ENCODE measurements around the gene ING4.
A peak's percentile ranks its signal among the peaks of the same experiment; 100 is the strongest.

The ING4 gene

DNA sequence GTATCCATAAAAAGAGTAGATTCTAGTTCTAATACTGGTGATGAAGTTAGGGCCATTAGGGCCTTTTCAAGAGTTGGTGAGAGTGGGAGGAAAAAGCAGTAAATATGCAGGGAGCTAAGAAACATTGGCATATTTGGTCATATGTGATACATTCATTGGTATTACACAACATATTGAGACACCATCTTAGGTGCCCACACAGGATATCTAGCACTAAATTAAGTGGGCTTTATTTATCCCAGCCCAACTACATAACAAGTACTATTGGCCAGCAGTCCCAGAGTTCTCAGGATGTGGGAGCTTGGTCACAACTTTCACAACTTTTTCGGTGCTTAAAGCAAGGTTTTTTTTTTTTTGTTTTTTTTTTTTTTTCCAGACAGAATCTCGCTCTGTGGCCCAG, 2.0 kb upstream of the ING4 start:
- Histone ChIP-seq H3K9ac (ENCODE audit: low read depth, low read length, poor library complexity, severe bottlenecking) (no peak overlapping the region), H3K9me2 (replicated peaks; ENCODE audit: low read depth, low read length) (no peaks in the 10 kb centered on the region), H3K4me3 (ENCODE audit: low read length, poor library complexity, severe bottlenecking) (no peak overlapping the region), H3K4me2 (ENCODE audit: low read depth, low read length, poor library complexity, severe bottlenecking) (no peak overlapping the region), H2AFZ (ENCODE audit: low read length) (no peak overlapping the region), H3K36me3 (ENCODE audit: insufficient read depth, low read length) (peaks cover 39% of the 10 kb centered on the region; the same call in 1 of the 2 replicates), H3F3A (ENCODE audit: low read depth) (peaks cover 4% of the 10 kb centered on the region; the same call in 1 of the 2 replicates), H3K27me3 (ENCODE audit: insufficient read depth, low read length, poor library complexity, severe bottlenecking) (no peaks in the 10 kb centered on the region), H3K9me3 (ENCODE audit: insufficient read depth, low read depth, low read length) (no peaks in the 10 kb centered on the region), H4K20me1 (ENCODE audit: insufficient read depth, low read length, poor library complexity, severe bottlenecking) (no peaks in the 10 kb centered on the region), H3K79me2 (ENCODE audit: insufficient read depth, low read length) (peaks cover 19% of the 10 kb centered on the region), H3K4me1 (ENCODE audit: insufficient read depth, low read length, poor library complexity, severe bottlenecking) (peaks cover 21% of the 10 kb centered on the region)
- TF ChIP-seq EZH2phosphoT487 (IDR thresholded peaks at IDR 0.05; ENCODE audit: borderline replicate concordance), result no peak
- TF ChIP-seq, protein P1, sequence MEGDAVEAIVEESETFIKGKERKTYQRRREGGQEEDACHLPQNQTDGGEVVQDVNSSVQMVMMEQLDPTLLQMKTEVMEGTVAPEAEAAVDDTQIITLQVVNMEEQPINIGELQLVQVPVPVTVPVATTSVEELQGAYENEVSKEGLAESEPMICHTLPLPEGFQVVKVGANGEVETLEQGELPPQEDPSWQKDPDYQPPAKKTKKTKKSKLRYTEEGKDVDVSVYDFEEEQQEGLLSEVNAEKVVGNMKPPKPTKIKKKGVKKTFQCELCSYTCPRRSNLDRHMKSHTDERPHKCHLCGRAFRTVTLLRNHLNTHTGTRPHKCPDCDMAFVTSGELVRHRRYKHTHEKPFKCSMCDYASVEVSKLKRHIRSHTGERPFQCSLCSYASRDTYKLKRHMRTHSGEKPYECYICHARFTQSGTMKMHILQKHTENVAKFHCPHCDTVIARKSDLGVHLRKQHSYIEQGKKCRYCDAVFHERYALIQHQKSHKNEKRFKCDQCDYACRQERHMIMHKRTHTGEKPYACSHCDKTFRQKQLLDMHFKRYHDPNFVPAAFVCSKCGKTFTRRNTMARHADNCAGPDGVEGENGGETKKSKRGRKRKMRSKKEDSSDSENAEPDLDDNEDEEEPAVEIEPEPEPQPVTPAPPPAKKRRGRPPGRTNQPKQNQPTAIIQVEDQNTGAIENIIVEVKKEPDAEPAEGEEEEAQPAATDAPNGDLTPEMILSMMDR (conservative IDR thresholded peaks at IDR 0.05; ENCODE audit: low read length), result no peak

- peak overlapping the region; percentile 79 for H3K9ac ChIP-seq (ENCODE audit: low read depth, low read length, poor library complexity, severe bottlenecking)
- peaks cover 15% of the 10 kb centered on the region; the same call in 1 of the 2 replicates for H3K36me3 ChIP-seq (ENCODE audit: insufficient read depth, low read length)
- peaks cover 4% of the 10 kb centered on the region; the same call in 1 of the 2 replicates for H3F3A ChIP-seq (ENCODE audit: low read depth)
- H4K20me1 ChIP-seq (ENCODE audit: insufficient read depth, low read length, poor library complexity, severe bottlenecking), result no peaks in the 10 kb centered on the region
- peaks cover 21% of the 10 kb centered on the region for H3K4me1 ChIP-seq (ENCODE audit: insufficient read depth, low read length, poor library complexity, severe bottlenecking)
- H2AFZ ChIP-seq (ENCODE audit: low read length), result peak overlapping the region; percentile 58
- H3K79me2 ChIP-seq (ENCODE audit: insufficient read depth, low read length), result peaks cover 19% of the 10 kb centered on the region
- no peaks in the 10 kb centered on the region for H3K27me3 ChIP-seq (ENCODE audit: insufficient read depth, low read length, poor library complexity, severe bottlenecking)
- peak overlapping the region; percentile 98 for H3K4me2 ChIP-seq (ENCODE audit: low read depth, low read length, poor library complexity, severe bottlenecking)
- H3K4me3 ChIP-seq (ENCODE audit: low read length, poor library complexity, severe bottlenecking), result peak overlapping the region; percentile 80
- no peaks in the 10 kb centered on the region for H3K9me2 ChIP-seq (replicated peaks; ENCODE audit: low read depth, low read length)
- H3K9me3 ChIP-seq (ENCODE audit: insufficient read depth, low read depth, low read length), result no peaks in the 10 kb centered on the region
- TF ChIP-seq EZH2phosphoT487 (IDR thresholded peaks at IDR 0.05; ENCODE audit: borderline replicate concordance), result no peak
- TF ChIP-seq, protein P1 (conservative IDR thresholded peaks at IDR 0.05; ENCODE audit: low read length), result no peak
Observed at GRCh38 chr12:6662602-6662905, 365 bp downstream of the ING4 start.

DNA sequence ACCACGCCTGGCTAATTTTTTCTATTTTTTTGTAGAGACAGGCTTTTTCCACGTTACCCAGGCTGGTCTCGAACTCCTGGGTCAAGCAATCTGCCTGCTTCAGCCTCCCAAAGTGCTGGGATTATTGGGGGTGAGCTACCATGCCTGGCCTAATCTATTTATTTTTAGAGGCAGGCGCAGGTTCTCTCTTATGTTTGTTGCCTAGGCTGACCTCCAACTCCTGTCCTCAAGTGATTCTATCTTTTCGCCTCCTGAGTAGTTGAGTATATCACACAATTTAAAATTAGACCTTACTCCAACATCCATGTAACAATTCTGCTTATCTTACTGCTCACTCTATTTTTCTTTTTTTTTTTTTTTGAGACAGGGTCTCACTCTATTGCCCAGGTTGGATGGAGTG, 8.9 kb downstream of the ING4 start:
- no peaks in the 10 kb centered on the region for H3K9me2 ChIP-seq (replicated peaks; ENCODE audit: low read depth, low read length)
- H3K79me2 ChIP-seq (ENCODE audit: insufficient read depth, low read length), result no peaks in the 10 kb centered on the region
- H3K9me3 ChIP-seq (ENCODE audit: insufficient read depth, low read depth, low read length), result no peaks in the 10 kb centered on the region
- H4K20me1 ChIP-seq (ENCODE audit: insufficient read depth, low read length, poor library complexity, severe bottlenecking), result no peaks in the 10 kb centered on the region
- no peaks in the 10 kb centered on the region for H3F3A ChIP-seq (ENCODE audit: low read depth)
- no peak overlapping the region for H3K4me2 ChIP-seq (ENCODE audit: low read depth, low read length, poor library complexity, severe bottlenecking)
- no peaks in the 10 kb centered on the region for H3K4me1 ChIP-seq (ENCODE audit: insufficient read depth, low read length, poor library complexity, severe bottlenecking)
- no peaks in the 10 kb centered on the region for H3K27me3 ChIP-seq (ENCODE audit: insufficient read depth, low read length, poor library complexity, severe bottlenecking)
- peaks cover 21% of the 10 kb centered on the region; the same call in 1 of the 2 replicates for H3K36me3 ChIP-seq (ENCODE audit: insufficient read depth, low read length)
- H3K9ac ChIP-seq (ENCODE audit: low read depth, low read length, poor library complexity, severe bottlenecking), result no peak overlapping the region
- no peak overlapping the region for H2AFZ ChIP-seq (ENCODE audit: low read length)
- TF ChIP-seq, protein P1 (conservative IDR thresholded peaks at IDR 0.05; ENCODE audit: low read length), result no peak
- no peak for TF ChIP-seq EZH2phosphoT487 (IDR thresholded peaks at IDR 0.05; ENCODE audit: borderline replicate concordance)
- no peak overlapping the region for H3K4me3 ChIP-seq (ENCODE audit: low read length, poor library complexity, severe bottlenecking)

All from Loucy (cell line).